K562 (cell line): Measurements from ENCODE around the gene RTBDN. TPM values are rescaled to one million over a fixed set of nuclear protein-coding genes. Genes with fewer than 3 reads are reported as not detected.

ENCODE experiments used
- CBX2 ChIP-seq: fragments of 200-600 bp; sonication (generic); IDR thresholded peaks from one replicate; pipeline ENCODE4 v1.6.1; 2012; ENCODE audit warnings: mild to moderate bottlenecking, low read length, inconsistent platforms; ENCODE audit not compliant: insufficient read depth, poor library complexity, severe bottlenecking
- ETS2 ChIP-seq: IDR thresholded peaks from 2 replicates; pipeline ENCODE4 v1.6.1; 2016; ENCODE audit warnings: borderline replicate concordance, missing genetic modification characterization, mild to moderate bottlenecking, moderate library complexity, missing compliant biosample characterization; ENCODE audit not compliant: poor library complexity, severe bottlenecking
- GATA2 ChIP-seq: sonication (generic); formaldehyde crosslinking; IDR thresholded peaks from 2 replicates; pipeline ENCODE4 v1.4.0; 2020; ENCODE audit warnings: mild to moderate bottlenecking, missing genetic modification reagents
- GTF2F1 ChIP-seq: IDR thresholded peaks from 2 replicates; pipeline ENCODE4 v1.6.1; 2011; ENCODE audit warnings: low read depth, low read length, improper control_type of control experiment
- MCM5 ChIP-seq: fragments of 450-650 bp; IDR thresholded peaks from 2 replicates; pipeline ENCODE4 v1.6.1; 2016; ENCODE audit warnings: low read depth
- NBN ChIP-seq: fragments of 450-650 bp; IDR thresholded peaks from 2 replicates; pipeline ENCODE4 v1.6.1; 2016; ENCODE audit warnings: low read depth, mild to moderate bottlenecking
- PCBP1 ChIP-seq: fragments of 200-400 bp; formaldehyde crosslinking; IDR thresholded peaks from 2 replicates; pipeline ENCODE4 v1.6.1; 2018; ENCODE audit warnings: mild to moderate bottlenecking, low read depth, low read length; ENCODE audit not compliant: poor library complexity, severe bottlenecking
- PURB ChIP-seq: sonication (generic); formaldehyde crosslinking; IDR thresholded peaks from 2 replicates; pipeline ENCODE4 v1.9.0; 2021; ENCODE audit warnings: low read depth, mild to moderate bottlenecking, missing genetic modification reagents
- TCF7L2 ChIP-seq: fragments of 150-350 bp; IDR thresholded peaks from 2 replicates; pipeline ENCODE4 v1.6.1; 2016; ENCODE audit warnings: low read depth, mild to moderate bottlenecking, low read length, moderate library complexity
- TEAD4 ChIP-seq, 2 experiments: sonication (generic) in 1 of 2; formaldehyde crosslinking in 1 of 2; IDR thresholded peaks; 2 replicates each; pipeline versions ENCODE4 v1.6.1 to v1.8.0; 2012 to 2022; ENCODE audit warnings: borderline replicate concordance in 1 of 2, inconsistent platforms in 1 of 2, low read length in 1 of 2, mild to moderate bottlenecking in 1 of 2, missing genetic modification reagents in 1 of 2
- ZNF3 ChIP-seq: fragments of 250-450 bp; sonication (Bioruptor Pico); IDR thresholded peaks from 2 replicates; pipeline ENCODE4 v1.5.0; 2021; ENCODE audit warnings: mild to moderate bottlenecking, moderate library complexity
- polyA plus RNA-seq, 8 experiments: library from polyadenylated mRNA; depleted of rRNA in 4 of 8; stranded (reverse) in 5 of 8; unstranded in 3 of 8; fragments of >200 nt; fragmentation: Nextera tagmentation in 2 of 8; fragmentation: Illumina TruSeq in 1 of 8; extraction: Ambion mirVana in 2 of 8; extraction: Trizol in 1 of 8; gene quantifications; 2 replicates each; pipeline versions ENCODE4 v1.2.1 to v1.2.3, GENCODE V29; 2011 to 2014; ENCODE audit warnings: inconsistent platforms in 1 of 8, missing spikeins in 1 of 8
- total RNA-seq, 7 experiments: library from RNA; depleted of rRNA in 6 of 7; stranded (reverse); fragments of >200 nt in 6 of 7; fragmentation: Illumina TruSeq in 2 of 7; extraction: Trizol in 2 of 7; gene quantifications; 2 replicates each; pipeline versions ENCODE4 v1.2.1 to v1.2.3, GENCODE V29; 2011 to 2021; ENCODE audit warnings: low replicate concordance in 1 of 7
- TF ChIP-seq, protein P1 (sequence below), 2 experiments: fragments of 450-650 bp; IDR thresholded peaks; 2 replicates each; pipeline ENCODE4 v1.6.1; 2016; ENCODE audit warnings: mild to moderate bottlenecking in 2 of 2, borderline replicate concordance in 1 of 2, low read depth in 1 of 2, moderate library complexity in 1 of 2
- TF ChIP-seq, protein P2 (sequence below): IDR thresholded peaks from 2 replicates; pipeline ENCODE4 v1.6.1; 2011; ENCODE audit not compliant: insufficient read length; ENCODE audit errors: extremely low read depth
- TF ChIP-seq, protein P3 (sequence below): IDR thresholded peaks from 3 replicates; pipeline ENCODE4 v1.6.1; 2011; ENCODE audit warnings: borderline replicate concordance, mild to moderate bottlenecking, moderate library complexity; ENCODE audit not compliant: insufficient read length; ENCODE audit errors: extremely low read depth

Gene RTBDN
- total and polyA plus RNA-seq, 9 of the 15 experiments (the other 6 are each of a cell fraction or from before 2014, with no cell fraction given): 0.20 to 2.3 (median 0.72) TPM; not detected in 1

DNA sequence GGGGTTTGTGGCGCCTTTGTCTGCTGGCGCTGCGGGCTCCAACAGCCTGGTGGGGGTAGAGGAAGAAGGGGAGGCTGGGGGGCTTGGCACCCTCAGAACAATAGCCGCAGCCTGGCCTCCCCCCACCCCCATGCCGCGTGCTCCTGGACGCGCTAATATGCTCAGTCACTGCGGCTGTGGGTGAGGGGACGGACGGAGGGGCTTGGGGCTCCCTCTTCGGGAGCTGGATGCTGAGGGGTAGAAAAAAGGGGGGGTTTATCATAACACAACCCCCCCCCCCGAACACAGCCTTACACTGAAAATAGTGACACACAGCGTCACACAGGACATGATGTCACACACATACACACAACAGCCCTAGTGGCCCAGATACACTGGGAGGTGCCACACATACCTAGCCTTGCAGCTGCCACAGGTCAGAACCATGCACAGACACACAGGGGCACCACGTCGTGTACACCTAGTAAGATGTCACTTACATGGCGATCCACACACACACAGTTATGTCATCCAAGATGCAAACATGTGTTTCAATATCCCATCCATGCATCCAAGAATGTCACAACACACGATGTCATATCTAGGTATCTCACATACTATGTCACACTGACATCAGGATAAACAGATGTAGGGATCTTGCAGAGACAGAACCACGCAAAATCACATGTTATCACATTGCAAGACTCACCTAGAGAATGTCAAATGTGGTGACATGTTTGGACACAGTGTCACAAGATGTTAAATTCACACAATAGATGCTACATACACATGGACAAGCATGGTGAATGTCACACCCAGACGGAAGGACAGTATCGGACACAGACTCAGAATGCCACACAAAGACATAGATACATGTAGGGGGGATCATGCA, 4.7 kb upstream of the RTBDN start (continued):
- TF ChIP-seq, protein P1, sequence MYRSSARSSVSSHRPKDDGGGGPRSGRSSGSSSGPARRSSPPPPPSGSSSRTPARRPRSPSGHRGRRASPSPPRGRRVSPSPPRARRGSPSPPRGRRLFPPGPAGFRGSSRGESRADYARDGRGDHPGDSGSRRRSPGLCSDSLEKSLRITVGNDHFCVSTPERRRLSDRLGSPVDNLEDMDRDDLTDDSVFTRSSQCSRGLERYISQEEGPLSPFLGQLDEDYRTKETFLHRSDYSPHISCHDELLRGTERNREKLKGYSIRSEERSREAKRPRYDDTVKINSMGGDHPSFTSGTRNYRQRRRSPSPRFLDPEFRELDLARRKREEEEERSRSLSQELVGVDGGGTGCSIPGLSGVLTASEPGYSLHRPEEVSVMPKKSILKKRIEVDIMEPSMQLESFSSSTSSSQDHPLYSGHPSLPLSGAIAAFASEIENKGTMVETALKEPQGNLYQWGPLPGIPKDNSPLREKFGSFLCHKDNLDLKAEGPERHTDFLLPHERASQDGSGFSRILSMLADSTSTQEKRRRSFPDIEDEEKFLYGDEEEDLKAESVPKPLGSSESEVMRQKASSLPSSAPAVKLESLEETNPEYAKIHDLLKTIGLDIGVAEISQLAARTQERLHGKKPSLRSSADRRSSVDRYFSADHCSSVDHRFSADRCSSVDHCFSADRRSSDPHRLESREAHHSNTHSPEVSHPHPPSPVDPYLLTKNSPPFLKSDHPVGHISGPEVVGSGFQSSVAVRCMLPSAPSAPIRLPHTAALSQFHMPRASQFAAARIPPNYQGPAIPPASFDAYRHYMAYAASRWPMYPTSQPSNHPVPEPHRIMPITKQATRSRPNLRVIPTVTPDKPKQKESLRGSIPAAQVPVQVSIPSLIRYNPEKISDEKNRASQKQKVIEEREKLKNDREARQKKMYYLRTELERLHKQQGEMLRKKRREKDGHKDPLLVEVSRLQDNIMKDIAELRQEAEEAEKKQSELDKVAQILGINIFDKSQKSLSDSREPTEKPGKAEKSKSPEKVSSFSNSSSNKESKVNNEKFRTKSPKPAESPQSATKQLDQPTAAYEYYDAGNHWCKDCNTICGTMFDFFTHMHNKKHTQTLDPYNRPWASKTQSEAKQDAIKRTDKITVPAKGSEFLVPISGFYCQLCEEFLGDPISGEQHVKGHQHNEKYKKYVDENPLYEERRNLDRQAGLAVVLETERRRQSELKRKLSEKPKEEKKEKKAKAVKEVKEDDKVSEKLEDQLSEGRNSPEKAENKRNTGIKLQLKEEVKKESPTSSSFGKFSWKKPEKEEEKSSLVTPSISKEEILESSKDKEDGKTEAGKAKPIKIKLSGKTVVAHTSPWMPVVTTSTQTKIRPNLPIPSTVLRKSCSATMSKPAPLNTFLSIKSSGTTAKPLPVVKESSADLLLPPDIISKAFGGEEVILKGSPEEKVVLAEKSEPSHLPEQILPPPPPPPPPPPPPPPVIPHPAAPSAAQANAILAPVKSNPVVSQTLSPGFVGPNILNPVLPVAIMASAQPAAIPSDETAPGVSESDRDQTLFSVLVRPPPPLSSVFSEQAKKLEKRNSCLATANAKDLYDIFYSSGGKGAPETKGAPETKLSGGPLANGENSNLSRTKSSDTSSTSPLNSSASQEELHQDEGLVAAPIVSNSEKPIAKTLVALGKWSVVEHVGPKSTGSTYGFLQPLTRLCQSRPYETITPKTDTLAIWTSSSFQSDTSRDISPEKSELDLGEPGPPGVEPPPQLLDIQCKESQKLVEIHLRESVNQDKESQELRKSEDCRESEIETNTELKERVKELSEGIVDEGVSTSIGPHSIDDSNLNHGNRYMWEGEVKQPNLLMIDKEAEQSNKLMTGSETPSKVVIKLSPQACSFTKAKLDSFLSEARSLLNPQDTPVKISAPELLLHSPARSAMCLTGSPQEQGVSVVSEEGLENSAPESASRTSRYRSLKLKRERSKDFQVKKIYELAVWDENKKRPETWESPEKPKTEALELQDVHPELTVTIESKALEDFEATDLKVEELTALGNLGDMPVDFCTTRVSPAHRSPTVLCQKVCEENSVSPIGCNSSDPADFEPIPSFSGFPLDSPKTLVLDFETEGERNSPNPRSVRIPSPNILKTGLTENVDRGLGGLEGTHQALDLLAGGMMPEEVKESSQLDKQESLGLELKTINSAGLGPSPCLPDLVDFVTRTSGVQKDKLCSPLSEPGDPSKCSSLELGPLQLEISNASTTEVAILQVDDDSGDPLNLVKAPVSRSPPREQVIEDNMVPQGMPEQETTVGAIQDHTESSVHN (IDR thresholded peaks at IDR 0.05; ENCODE audit: borderline replicate concordance in 1 of 2, low read depth in 1 of 2): no peak
- TF ChIP-seq, protein P2, sequence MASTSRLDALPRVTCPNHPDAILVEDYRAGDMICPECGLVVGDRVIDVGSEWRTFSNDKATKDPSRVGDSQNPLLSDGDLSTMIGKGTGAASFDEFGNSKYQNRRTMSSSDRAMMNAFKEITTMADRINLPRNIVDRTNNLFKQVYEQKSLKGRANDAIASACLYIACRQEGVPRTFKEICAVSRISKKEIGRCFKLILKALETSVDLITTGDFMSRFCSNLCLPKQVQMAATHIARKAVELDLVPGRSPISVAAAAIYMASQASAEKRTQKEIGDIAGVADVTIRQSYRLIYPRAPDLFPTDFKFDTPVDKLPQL: no peak
- TF ChIP-seq GTF2F1: no peak
- no peak for TF ChIP-seq ETS2 (tag)
- TF ChIP-seq, protein P3, sequence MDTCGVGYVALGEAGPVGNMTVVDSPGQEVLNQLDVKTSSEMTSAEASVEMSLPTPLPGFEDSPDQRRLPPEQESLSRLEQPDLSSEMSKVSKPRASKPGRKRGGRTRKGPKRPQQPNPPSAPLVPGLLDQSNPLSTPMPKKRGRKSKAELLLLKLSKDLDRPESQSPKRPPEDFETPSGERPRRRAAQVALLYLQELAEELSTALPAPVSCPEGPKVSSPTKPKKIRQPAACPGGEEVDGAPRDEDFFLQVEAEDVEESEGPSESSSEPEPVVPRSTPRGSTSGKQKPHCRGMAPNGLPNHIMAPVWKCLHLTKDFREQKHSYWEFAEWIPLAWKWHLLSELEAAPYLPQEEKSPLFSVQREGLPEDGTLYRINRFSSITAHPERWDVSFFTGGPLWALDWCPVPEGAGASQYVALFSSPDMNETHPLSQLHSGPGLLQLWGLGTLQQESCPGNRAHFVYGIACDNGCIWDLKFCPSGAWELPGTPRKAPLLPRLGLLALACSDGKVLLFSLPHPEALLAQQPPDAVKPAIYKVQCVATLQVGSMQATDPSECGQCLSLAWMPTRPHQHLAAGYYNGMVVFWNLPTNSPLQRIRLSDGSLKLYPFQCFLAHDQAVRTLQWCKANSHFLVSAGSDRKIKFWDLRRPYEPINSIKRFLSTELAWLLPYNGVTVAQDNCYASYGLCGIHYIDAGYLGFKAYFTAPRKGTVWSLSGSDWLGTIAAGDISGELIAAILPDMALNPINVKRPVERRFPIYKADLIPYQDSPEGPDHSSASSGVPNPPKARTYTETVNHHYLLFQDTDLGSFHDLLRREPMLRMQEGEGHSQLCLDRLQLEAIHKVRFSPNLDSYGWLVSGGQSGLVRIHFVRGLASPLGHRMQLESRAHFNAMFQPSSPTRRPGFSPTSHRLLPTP: no peak
- TF ChIP-seq CBX2: no peak
- TF ChIP-seq TCF7L2: no peak
- TF ChIP-seq MCM5: no peak
- peak; percentile 31 for TF ChIP-seq PCBP1
- no peak for TF ChIP-seq ZNF3 (CRISPR knock-in tag)
- TF ChIP-seq PURB (CRISPR knock-in tag): no peak
- no peak for TF ChIP-seq GATA2
- no peak for TF ChIP-seq NBN
- TF ChIP-seq TEAD4 (IDR thresholded peaks at IDR 0.05; ENCODE audit: low read length): no peak
- no peak for TF ChIP-seq TEAD4 (CRISPR knock-in tag; IDR thresholded peaks at IDR 0.05; ENCODE audit: borderline replicate concordance)
